Measurements from ENCODE around the gene GRM5.

DNA sequence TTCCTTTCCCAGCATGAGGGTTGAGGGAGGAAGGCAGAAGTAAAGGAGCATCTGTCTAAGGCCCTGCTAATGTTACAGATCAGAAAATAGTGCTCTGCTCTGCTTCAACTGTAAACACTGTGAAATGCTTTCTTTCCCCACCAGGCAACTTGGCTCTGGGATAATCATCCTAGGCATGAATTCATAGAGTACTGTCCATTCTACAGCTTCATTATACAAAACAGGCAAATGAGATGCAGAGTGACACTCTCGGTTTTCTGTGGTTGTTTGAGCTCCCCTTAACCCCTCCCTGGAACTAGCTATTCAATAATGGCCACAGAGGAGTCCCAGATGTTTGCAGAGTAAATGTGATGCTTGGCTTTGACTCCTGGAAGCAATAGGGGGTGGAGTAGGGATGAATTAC is 544.0 kb downstream of the GRM5 start:
- TF ChIP-seq, protein P1, sequence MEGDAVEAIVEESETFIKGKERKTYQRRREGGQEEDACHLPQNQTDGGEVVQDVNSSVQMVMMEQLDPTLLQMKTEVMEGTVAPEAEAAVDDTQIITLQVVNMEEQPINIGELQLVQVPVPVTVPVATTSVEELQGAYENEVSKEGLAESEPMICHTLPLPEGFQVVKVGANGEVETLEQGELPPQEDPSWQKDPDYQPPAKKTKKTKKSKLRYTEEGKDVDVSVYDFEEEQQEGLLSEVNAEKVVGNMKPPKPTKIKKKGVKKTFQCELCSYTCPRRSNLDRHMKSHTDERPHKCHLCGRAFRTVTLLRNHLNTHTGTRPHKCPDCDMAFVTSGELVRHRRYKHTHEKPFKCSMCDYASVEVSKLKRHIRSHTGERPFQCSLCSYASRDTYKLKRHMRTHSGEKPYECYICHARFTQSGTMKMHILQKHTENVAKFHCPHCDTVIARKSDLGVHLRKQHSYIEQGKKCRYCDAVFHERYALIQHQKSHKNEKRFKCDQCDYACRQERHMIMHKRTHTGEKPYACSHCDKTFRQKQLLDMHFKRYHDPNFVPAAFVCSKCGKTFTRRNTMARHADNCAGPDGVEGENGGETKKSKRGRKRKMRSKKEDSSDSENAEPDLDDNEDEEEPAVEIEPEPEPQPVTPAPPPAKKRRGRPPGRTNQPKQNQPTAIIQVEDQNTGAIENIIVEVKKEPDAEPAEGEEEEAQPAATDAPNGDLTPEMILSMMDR (IDR thresholded peaks at IDR 0.05): no peak
- TF ChIP-seq EZH2 (IDR thresholded peaks at IDR 0.05; ENCODE audit: borderline replicate concordance, insufficient read depth, low read depth, low read length, poor library complexity, severe bottlenecking): no peak
